ENCODE results near the gene ADAMTS18. TPM values are rescaled to one million over a fixed set of nuclear protein-coding genes. Genes with fewer than 3 reads are reported as not detected.

Gene ADAMTS18
- total and polyA plus RNA-seq, 9 of the 15 experiments (the other 6 are each of a cell fraction or from before 2014, with no cell fraction given) = not detected

DNA sequence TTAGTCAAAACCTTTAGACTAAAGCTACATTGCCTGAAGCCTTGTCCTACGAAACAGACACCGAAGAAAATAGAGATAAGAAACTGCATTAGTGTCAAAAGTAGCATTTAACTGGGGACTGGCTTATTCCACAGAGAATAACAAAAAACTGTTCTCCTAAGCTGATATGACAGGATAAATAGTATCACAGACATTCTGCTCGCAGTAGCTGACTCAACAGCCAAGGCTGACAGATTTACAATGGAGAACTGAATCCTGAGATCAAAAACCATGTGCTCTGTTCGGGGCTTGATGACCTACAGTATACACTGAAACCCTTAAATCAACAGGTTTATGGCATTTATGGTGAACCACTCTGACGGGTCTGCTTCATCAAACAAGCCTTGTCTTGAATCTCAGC is 25.5 kb downstream of the ADAMTS18 start:
- in situ Hi-C loops (cut with MboI) (no loop called here), intact Hi-C loops (cut with micrococcal nuclease) (loop anchor here (10.0 kb wide), 1 partner anchor 175 kb away; no protein-coding TSS in a partner anchor)
- Histone ChIP-seq H3K4me2 (ENCODE audit: insufficient read depth, low read length) (no peak overlapping the region), H3K79me2 (ENCODE audit: control insufficient read depth, insufficient read depth, low read length) (no peaks in the 10 kb centered on the region), H3K9me1 (ENCODE audit: control insufficient read depth, insufficient read depth, low read length) (no peaks in the 10 kb centered on the region), H3K9ac (ENCODE audit: insufficient read depth in 1 of 2, low read depth in 2 of 2, low read length in 2 of 2) (no peak overlapping the region), H3K4me1 (replicated peaks in 1 of 2; ENCODE audit: control insufficient read depth in 2 of 2, insufficient read depth in 2 of 2, low read length in 2 of 2) (no peaks in the 10 kb centered on the region), H3K9me3 (replicated peaks; ENCODE audit: control insufficient read depth, insufficient read depth, low read depth, low read length) (no peaks in the 10 kb centered on the region), H3K4me3 (no peak overlapping the region), H4K20me1 (replicated peaks; ENCODE audit: control insufficient read depth, insufficient read depth, low read length) (no peaks in the 10 kb centered on the region), H3K36me3 (ENCODE audit: control insufficient read depth, insufficient read depth, low read length) (no peaks in the 10 kb centered on the region), H3K27me3 (ENCODE audit: control insufficient read depth in 2 of 2, insufficient read depth in 2 of 2, low read length in 2 of 2) (no peaks in the 10 kb centered on the region), H2AFZ (ENCODE audit: low read depth, low read length) (no peak overlapping the region), H3K27ac (ENCODE audit: extremely low read depth, low read depth, low read length) (no peak overlapping the region)
- no TSS peak for BruUV-seq (replicated peaks)
- WGBS (ENCODE audit: insufficient coverage, low coverage, missing lambda C conversion rate) = 0% methylated on average over 5 of the region's 5 CpGs
- ChIA-PET CTCF (ENCODE audit: low intra/inter-chr PET ratio) (no interaction called here), POLR2A (no interaction called here)
- TF ChIP-seq, protein P1, sequence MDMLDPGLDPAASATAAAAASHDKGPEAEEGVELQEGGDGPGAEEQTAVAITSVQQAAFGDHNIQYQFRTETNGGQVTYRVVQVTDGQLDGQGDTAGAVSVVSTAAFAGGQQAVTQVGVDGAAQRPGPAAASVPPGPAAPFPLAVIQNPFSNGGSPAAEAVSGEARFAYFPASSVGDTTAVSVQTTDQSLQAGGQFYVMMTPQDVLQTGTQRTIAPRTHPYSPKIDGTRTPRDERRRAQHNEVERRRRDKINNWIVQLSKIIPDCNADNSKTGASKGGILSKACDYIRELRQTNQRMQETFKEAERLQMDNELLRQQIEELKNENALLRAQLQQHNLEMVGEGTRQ (CRISPR knock-in tag; IDR thresholded peaks at IDR 0.05) = no peak
- TF ChIP-seq EGR1 (conservative IDR thresholded peaks at IDR 0.05) (no peak), NFE2L1 (tag; IDR thresholded peaks at IDR 0.05; ENCODE audit: borderline replicate concordance, low read depth) (no peak), RUNX1 (IDR thresholded peaks at IDR 0.05; ENCODE audit: low read depth) (no peak), POU5F1 (IDR thresholded peaks at IDR 0.05; ENCODE audit: borderline replicate concordance, low read depth, low read length, partially characterized antibody) (no peak), ZNF197 (CRISPR knock-in tag; IDR thresholded peaks at IDR 0.05; ENCODE audit: low read depth) (no peak), CBFB (CRISPR knock-in tag; IDR thresholded peaks at IDR 0.05) (no peak), PPARD (CRISPR knock-in tag; IDR thresholded peaks at IDR 0.05) (no peak), U2AF2 (optimal IDR thresholded peaks at IDR 0.05; ENCODE audit: low read depth, low read length) (no peak), EP300 (IDR thresholded peaks at IDR 0.05; ENCODE audit: low read length) (no peak), BRCA1 (IDR thresholded peaks at IDR 0.05) (no peak), BRCA1 (CRISPR knock-in tag; IDR thresholded peaks at IDR 0.05) (no peak), ZNF146 (CRISPR knock-in tag; IDR thresholded peaks at IDR 0.05; ENCODE audit: unreplicated experiment) (no peak), HDGF (IDR thresholded peaks at IDR 0.05) (no peak), POLR2AphosphoS2 (IDR thresholded peaks at IDR 0.05; ENCODE audit: low read length) (no peak)
- TF ChIP-seq, protein P2, sequence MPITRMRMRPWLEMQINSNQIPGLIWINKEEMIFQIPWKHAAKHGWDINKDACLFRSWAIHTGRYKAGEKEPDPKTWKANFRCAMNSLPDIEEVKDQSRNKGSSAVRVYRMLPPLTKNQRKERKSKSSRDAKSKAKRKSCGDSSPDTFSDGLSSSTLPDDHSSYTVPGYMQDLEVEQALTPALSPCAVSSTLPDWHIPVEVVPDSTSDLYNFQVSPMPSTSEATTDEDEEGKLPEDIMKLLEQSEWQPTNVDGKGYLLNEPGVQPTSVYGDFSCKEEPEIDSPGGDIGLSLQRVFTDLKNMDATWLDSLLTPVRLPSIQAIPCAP (CRISPR knock-in tag; IDR thresholded peaks at IDR 0.05; ENCODE audit: borderline replicate concordance) = no peak
- TF ChIP-seq, protein P3, sequence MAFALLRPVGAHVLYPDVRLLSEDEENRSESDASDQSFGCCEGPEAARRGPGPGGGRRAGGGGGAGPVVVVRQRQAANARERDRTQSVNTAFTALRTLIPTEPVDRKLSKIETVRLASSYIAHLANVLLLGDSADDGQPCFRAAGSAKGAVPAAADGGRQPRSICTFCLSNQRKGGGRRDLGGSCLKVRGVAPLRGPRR (CRISPR knock-in tag; IDR thresholded peaks at IDR 0.05) = no peak
- TF ChIP-seq, protein P4, sequence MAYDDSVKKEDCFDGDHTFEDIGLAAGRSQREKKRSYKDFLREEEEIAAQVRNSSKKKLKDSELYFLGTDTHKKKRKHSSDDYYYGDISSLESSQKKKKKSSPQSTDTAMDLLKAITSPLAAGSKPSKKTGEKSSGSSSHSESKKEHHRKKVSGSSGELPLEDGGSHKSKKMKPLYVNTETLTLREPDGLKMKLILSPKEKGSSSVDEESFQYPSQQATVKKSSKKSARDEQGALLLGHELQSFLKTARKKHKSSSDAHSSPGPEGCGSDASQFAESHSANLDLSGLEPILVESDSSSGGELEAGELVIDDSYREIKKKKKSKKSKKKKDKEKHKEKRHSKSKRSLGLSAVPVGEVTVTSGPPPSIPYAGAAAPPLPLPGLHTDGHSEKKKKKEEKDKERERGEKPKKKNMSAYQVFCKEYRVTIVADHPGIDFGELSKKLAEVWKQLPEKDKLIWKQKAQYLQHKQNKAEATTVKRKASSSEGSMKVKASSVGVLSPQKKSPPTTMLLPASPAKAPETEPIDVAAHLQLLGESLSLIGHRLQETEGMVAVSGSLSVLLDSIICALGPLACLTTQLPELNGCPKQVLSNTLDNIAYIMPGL (CRISPR knock-in tag; IDR thresholded peaks at IDR 0.05) = no peak
- DNase-seq (ENCODE audit: extremely low read depth in 1 of 4, low spot score in 3 of 4) (no peak), FAIRE-seq (no peak), ATAC-seq (no peak)
